Neural cell (in vitro differentiated cells): ENCODE data around the gene SPTB. TPM values are rescaled to one million over a fixed set of nuclear protein-coding genes. Genes with fewer than 3 reads are reported as not detected.

ENCODE experiments used
- H2AFZ ChIP-seq: fragments of 200-600, 300-800 bp; sonication (generic), shearing (Covaris generic); 2 replicates; pipeline ENCODE4 v1.6.0; 2014; ENCODE audit warnings: low read depth, mild to moderate bottlenecking, antibody characterized with exemption, low read length, moderate library complexity
- H3F3A ChIP-seq: fragments of 200-600 bp; shearing (Covaris generic); 2 replicates; pipeline ENCODE4 v1.6.1; 2016; ENCODE audit warnings: mild to moderate bottlenecking, moderate library complexity, mixed read lengths, antibody characterized with exemption, low read length; ENCODE audit not compliant: insufficient read depth, poor library complexity, severe bottlenecking
- H3K27ac ChIP-seq: fragments of 200-600, 300-800 bp; sonication (generic), shearing (Covaris generic); 2 replicates; pipeline ENCODE4 v1.5.1; 2014; ENCODE audit warnings: mild to moderate bottlenecking, low read length, moderate library complexity
- H3K27me3 ChIP-seq: fragments of 300-800, 200-600 bp; sonication (generic), shearing (Covaris generic); 2 replicates; pipeline ENCODE4 v1.6.0; 2014; ENCODE audit warnings: mild to moderate bottlenecking, low read depth, low read length, moderate library complexity; ENCODE audit not compliant: insufficient read depth
- H3K36me3 ChIP-seq: fragments of 300-800, 200-600 bp; sonication (generic), shearing (Covaris generic); 2 replicates; pipeline ENCODE4 v1.5.1; 2014; ENCODE audit warnings: mild to moderate bottlenecking, antibody characterized with exemption, low read length, moderate library complexity; ENCODE audit not compliant: insufficient read depth
- H3K4me2 ChIP-seq: fragments of 300-800, 200-600 bp; sonication (generic), shearing (Covaris generic); 2 replicates; pipeline ENCODE4 v1.6.0; 2014; ENCODE audit warnings: mild to moderate bottlenecking, low read length
- H3K4me3 ChIP-seq: fragments of 300-800, 200-600 bp; sonication (generic), shearing (Covaris generic); 2 replicates; pipeline ENCODE4 v1.5.1; 2014; ENCODE audit warnings: mild to moderate bottlenecking, low read length, moderate library complexity
- H3K79me2 ChIP-seq: fragments of 200-600 bp; shearing (Covaris generic); replicated peaks from 2 replicates; pipeline ENCODE4 v1.6.0; 2014; ENCODE audit warnings: mild to moderate bottlenecking, low read length, moderate library complexity; ENCODE audit not compliant: insufficient read depth
- H3K9ac ChIP-seq: fragments of 300-800, 200-600 bp; sonication (generic), shearing (Covaris generic); 2 replicates; pipeline ENCODE4 v1.6.1; 2016; ENCODE audit warnings: mild to moderate bottlenecking, low read length, mixed read lengths
- H3K9me2 ChIP-seq: fragments of 200-600 bp; shearing (Covaris generic); 2 replicates; pipeline ENCODE4 v1.6.1; 2016; ENCODE audit warnings: mild to moderate bottlenecking, low read length, mixed read lengths; ENCODE audit not compliant: insufficient read depth
- H3K9me3 ChIP-seq: fragments of 200-600, 300-800 bp; sonication (generic), shearing (Covaris generic); 2 replicates; pipeline ENCODE4 v1.6.1; 2016; ENCODE audit warnings: mild to moderate bottlenecking, mixed run types, low read length, moderate library complexity, mixed read lengths
- H4K20me1 ChIP-seq: fragments of 200-600 bp; shearing (Covaris generic); 2 replicates; pipeline ENCODE4 v1.6.1; 2016; ENCODE audit warnings: mild to moderate bottlenecking, mixed run types; ENCODE audit not compliant: insufficient read depth
- EP300 ChIP-seq: fragments of 450-650 bp; conservative IDR thresholded peaks from 2 replicates; pipeline ENCODE4 v1.6.1; 2014; ENCODE audit warnings: antibody characterized with exemption, mild to moderate bottlenecking, moderate library complexity; ENCODE audit not compliant: poor library complexity, severe bottlenecking
- EZH2 ChIP-seq: fragments of 200-600, 300-800 bp; shearing (Covaris generic), sonication (generic); IDR thresholded peaks from 2 replicates; pipeline ENCODE4 v1.6.1; 2014; ENCODE audit warnings: antibody characterized with exemption, low read length, borderline replicate concordance, mild to moderate bottlenecking; ENCODE audit not compliant: insufficient read depth, poor library complexity, severe bottlenecking
- MXI1 ChIP-seq: fragments of 450-650 bp; conservative IDR thresholded peaks from 2 replicates; pipeline ENCODE4 v1.6.1; 2014; ENCODE audit warnings: antibody characterized with exemption, mild to moderate bottlenecking; ENCODE audit not compliant: poor library complexity, severe bottlenecking
- POLR2AphosphoS5 ChIP-seq: IDR thresholded peaks from 2 replicates; pipeline ENCODE4 v1.6.1; 2012
- RAD21 ChIP-seq: fragments of 450-650 bp; conservative IDR thresholded peaks from 2 replicates; pipeline ENCODE4 v1.6.1; 2014; ENCODE audit warnings: antibody characterized with exemption, mild to moderate bottlenecking, moderate library complexity
- SMC3 ChIP-seq: fragments of 450-650 bp; conservative IDR thresholded peaks from 2 replicates; pipeline ENCODE4 v1.6.1; 2014; ENCODE audit warnings: antibody characterized with exemption, mild to moderate bottlenecking, moderate library complexity; ENCODE audit not compliant: poor library complexity
- TAF1 ChIP-seq: IDR thresholded peaks from 2 replicates; pipeline ENCODE4 v1.6.1; 2012; ENCODE audit warnings: low read depth
- polyA plus RNA-seq: library from polyadenylated mRNA; depleted of rRNA; stranded (reverse); fragments of >200 nt; gene quantifications from 2 replicates; pipeline ENCODE4 v1.2.3, GENCODE V29; 2014
- TF ChIP-seq, protein P1 (sequence below): fragments of 450-650 bp; IDR thresholded peaks from 2 replicates; pipeline ENCODE4 v1.5.1; 2014; ENCODE audit warnings: antibody characterized with exemption, mild to moderate bottlenecking, moderate library complexity; ENCODE audit not compliant: poor library complexity, severe bottlenecking
- TF ChIP-seq, protein P2 (sequence below): IDR thresholded peaks from 2 replicates; pipeline ENCODE4 v1.6.1; 2012; ENCODE audit warnings: borderline replicate concordance

SPTB gene
- polyA plus RNA-seq, 1 donor from 2014 or later = 1.9 TPM

DNA sequence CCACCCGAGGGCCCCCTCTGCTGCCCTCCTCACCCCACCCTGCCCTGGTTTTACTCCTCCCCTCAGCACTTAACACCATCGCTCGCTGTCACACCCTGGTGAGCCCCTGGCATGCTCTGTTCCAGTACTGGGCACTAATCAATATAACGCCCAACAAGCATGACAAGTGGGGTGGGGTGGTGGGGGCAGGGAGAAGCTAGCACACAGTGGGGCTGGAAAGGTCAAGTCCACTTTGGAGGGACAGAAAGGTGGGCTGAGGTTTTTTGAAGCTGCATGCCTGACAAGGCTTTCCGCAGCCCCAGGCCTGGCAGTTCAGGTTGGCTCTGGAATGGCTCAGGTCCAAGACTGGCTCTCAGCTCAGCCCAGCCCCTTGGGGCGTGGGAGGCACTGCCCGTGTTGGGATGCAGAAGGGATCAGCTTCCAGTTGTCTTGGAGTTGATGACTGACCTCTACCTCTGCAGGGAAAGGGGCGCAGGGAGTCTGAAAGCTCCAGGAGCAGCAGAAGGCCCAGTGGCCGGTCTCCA lies 141.4 kb downstream of the SPTB start:
- TF ChIP-seq EZH2 = no peak
- TF ChIP-seq, protein P1, sequence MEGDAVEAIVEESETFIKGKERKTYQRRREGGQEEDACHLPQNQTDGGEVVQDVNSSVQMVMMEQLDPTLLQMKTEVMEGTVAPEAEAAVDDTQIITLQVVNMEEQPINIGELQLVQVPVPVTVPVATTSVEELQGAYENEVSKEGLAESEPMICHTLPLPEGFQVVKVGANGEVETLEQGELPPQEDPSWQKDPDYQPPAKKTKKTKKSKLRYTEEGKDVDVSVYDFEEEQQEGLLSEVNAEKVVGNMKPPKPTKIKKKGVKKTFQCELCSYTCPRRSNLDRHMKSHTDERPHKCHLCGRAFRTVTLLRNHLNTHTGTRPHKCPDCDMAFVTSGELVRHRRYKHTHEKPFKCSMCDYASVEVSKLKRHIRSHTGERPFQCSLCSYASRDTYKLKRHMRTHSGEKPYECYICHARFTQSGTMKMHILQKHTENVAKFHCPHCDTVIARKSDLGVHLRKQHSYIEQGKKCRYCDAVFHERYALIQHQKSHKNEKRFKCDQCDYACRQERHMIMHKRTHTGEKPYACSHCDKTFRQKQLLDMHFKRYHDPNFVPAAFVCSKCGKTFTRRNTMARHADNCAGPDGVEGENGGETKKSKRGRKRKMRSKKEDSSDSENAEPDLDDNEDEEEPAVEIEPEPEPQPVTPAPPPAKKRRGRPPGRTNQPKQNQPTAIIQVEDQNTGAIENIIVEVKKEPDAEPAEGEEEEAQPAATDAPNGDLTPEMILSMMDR = no peak
- no peak for TF ChIP-seq EP300
- no peak for TF ChIP-seq POLR2AphosphoS5
- TF ChIP-seq, protein P2, sequence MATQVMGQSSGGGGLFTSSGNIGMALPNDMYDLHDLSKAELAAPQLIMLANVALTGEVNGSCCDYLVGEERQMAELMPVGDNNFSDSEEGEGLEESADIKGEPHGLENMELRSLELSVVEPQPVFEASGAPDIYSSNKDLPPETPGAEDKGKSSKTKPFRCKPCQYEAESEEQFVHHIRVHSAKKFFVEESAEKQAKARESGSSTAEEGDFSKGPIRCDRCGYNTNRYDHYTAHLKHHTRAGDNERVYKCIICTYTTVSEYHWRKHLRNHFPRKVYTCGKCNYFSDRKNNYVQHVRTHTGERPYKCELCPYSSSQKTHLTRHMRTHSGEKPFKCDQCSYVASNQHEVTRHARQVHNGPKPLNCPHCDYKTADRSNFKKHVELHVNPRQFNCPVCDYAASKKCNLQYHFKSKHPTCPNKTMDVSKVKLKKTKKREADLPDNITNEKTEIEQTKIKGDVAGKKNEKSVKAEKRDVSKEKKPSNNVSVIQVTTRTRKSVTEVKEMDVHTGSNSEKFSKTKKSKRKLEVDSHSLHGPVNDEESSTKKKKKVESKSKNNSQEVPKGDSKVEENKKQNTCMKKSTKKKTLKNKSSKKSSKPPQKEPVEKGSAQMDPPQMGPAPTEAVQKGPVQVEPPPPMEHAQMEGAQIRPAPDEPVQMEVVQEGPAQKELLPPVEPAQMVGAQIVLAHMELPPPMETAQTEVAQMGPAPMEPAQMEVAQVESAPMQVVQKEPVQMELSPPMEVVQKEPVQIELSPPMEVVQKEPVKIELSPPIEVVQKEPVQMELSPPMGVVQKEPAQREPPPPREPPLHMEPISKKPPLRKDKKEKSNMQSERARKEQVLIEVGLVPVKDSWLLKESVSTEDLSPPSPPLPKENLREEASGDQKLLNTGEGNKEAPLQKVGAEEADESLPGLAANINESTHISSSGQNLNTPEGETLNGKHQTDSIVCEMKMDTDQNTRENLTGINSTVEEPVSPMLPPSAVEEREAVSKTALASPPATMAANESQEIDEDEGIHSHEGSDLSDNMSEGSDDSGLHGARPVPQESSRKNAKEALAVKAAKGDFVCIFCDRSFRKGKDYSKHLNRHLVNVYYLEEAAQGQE = no peak
- no peak for TF ChIP-seq TAF1
- no peak for TF ChIP-seq SMC3
- TF ChIP-seq MXI1 = no peak
- no peak for TF ChIP-seq RAD21
- Histone ChIP-seq H3K4me2 (no peak overlapping the region), H3F3A (no peaks in the 10 kb centered on the region), H4K20me1 (no peaks in the 10 kb centered on the region), H3K36me3 (peaks cover 5% of the 10 kb centered on the region), H3K9me3 (no peaks in the 10 kb centered on the region), H3K9ac (no peak overlapping the region), H2AFZ (no peak overlapping the region), H3K4me3 (no peak overlapping the region), H3K79me2 (no peaks in the 10 kb centered on the region), H3K27ac (no peak overlapping the region), H3K9me2 (no peaks in the 10 kb centered on the region), H3K27me3 (no peaks in the 10 kb centered on the region)

DNA sequence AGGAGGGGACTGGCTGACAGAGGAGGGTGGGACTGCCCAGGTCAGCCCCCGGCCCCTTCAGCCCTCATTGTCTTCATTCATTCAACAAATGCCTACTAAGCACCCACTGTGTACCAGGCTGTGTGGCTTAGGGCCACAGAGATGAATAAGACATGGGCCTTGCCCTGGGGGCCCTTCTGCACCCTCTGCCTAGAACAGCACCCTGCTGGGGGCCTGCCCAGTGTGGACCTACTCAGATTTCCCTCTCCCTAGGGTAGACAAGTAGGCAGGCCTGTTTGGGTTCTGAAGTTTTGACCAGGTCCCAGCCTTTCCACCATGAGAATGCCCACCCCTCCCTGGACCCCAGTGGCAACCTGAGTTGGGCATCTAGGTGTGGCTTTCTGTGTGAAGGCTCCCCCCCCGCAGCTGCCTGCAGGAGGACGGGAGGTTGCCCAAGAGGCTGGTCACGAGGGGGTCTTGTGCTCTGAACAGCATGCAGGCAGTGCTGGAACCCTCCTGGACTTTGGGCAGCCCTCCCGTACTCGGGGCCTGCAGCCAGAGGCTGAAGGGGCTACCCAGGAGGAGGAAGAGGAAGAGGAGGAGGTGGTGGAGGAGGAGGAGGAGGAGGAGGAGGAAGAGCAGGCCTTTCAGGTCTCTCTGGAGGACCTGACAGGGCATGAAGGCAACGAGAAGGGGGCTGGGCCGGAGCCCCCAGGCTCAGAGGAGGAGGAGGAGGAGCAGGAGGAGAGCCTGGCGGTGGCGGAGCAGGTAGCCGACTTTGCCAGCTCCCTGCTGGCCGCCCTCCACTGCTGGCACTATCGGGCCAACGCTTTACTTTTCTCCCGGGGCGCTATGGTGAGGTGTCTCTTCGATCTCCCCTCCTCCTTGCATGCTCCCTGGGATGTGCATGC lies 142.1 kb downstream of the SPTB start:
- TF ChIP-seq EP300 (no peak), POLR2AphosphoS5 (no peak), TAF1 (no peak), RAD21 (no peak), SMC3 (no peak), MXI1 (no peak), EZH2 (no peak)
- TF ChIP-seq, protein P2 = no peak
- TF ChIP-seq, protein P1 = no peak
- H3K9me3 ChIP-seq = no peaks in the 10 kb centered on the region
- no peak overlapping the region for H2AFZ ChIP-seq
- H3K27ac ChIP-seq = no peak overlapping the region
- no peak overlapping the region for H3K9ac ChIP-seq
- no peak overlapping the region for H3K4me2 ChIP-seq
- peaks cover 6% of the 10 kb centered on the region for H3K36me3 ChIP-seq
- H3K9me2 ChIP-seq = no peaks in the 10 kb centered on the region
- no peaks in the 10 kb centered on the region for H3K79me2 ChIP-seq
- H3K27me3 ChIP-seq = no peaks in the 10 kb centered on the region
- no peaks in the 10 kb centered on the region for H3F3A ChIP-seq
- no peak overlapping the region for H3K4me3 ChIP-seq
- H4K20me1 ChIP-seq = no peaks in the 10 kb centered on the region
